ENCODE measurements around the gene TBC1D7. TPM values are rescaled to one million over a fixed set of nuclear protein-coding genes. Genes with fewer than 3 reads are reported as not detected.

TBC1D7 gene
- polyA plus RNA-seq, 1 of the 3 experiments (the other 2 are of a cell fraction), result 25.2 TPM

GRCh38 chr6:13273202-13273930 is 55.0 kb downstream of the TBC1D7 start (continued):
- TF ChIP-seq REST (IDR thresholded peaks at IDR 0.05; ENCODE audit: low read depth, low read length) (no peak), PBX3 (IDR thresholded peaks at IDR 0.05) (no peak), POLR2AphosphoS5 (IDR thresholded peaks at IDR 0.05; ENCODE audit: low read depth, low read length) (no peak), MXI1 (IDR thresholded peaks at IDR 0.05; ENCODE audit: low read depth, low read length) (no peak)

- Histone ChIP-seq H3K9me3 (no peaks in the 10 kb centered on the region), H2AFZ (ENCODE audit: low read depth) (no peak overlapping the region), H3K27ac (ENCODE audit: low read depth in 2 of 2, low read length in 1 of 2) (no peak overlapping the region), H3K4me2 (no peak overlapping the region), H3K4me1 (ENCODE audit: control insufficient read depth in 1 of 2, insufficient read depth in 2 of 2, low read depth in 1 of 2, low read length in 1 of 2) (no peaks in the 10 kb centered on the region), H3F3A (replicated peaks; ENCODE audit: insufficient read depth) (no peaks in the 10 kb centered on the region), H3K27me3 (ENCODE audit: insufficient read depth) (no peaks in the 10 kb centered on the region), H3K9ac (no peak overlapping the region), H3K9me2 (no peaks in the 10 kb centered on the region), H4K20me1 (ENCODE audit: insufficient read depth) (no peaks in the 10 kb centered on the region), H3K4me3 (ENCODE audit: low read depth in 2 of 2, low read length in 1 of 2) (no peak overlapping the region), H3K79me2 (ENCODE audit: insufficient read depth) (no peaks in the 10 kb centered on the region), H3K36me3 (replicated peaks in 1 of 2; ENCODE audit: control insufficient read depth in 1 of 2, insufficient read depth in 2 of 2, low read length in 1 of 2) (no peaks in the 10 kb centered on the region)
- ChIA-PET CTCF (interaction anchor here (0.7 kb wide), 1 partner anchor 361 kb away, joined by 3 read pairs; no protein-coding TSS in a partner anchor), POLR2A (no interaction called here)
- TF ChIP-seq GATA2 (CRISPR knock-in tag; IDR thresholded peaks at IDR 0.05) (no peak), USF1 (IDR thresholded peaks at IDR 0.05; ENCODE audit: borderline replicate concordance, low read depth) (no peak), JUND (IDR thresholded peaks at IDR 0.05) (no peak), TEAD4 (IDR thresholded peaks at IDR 0.05; ENCODE audit: borderline replicate concordance, insufficient read depth) (no peak), REST (IDR thresholded peaks at IDR 0.05; ENCODE audit: low read depth, low read length) (no peak), TAF1 (IDR thresholded peaks at IDR 0.05; ENCODE audit: borderline replicate concordance, low read depth, low read length) (no peak), RAD21 (IDR thresholded peaks at IDR 0.05; ENCODE audit: low read length) (no peak), USF2 (IDR thresholded peaks at IDR 0.05; ENCODE audit: borderline replicate concordance, low read depth, low read length) (no peak), RXRA (IDR thresholded peaks at IDR 0.05; ENCODE audit: borderline replicate concordance, low read depth) (no peak), ELF1 (IDR thresholded peaks at IDR 0.05) (no peak), MXI1 (IDR thresholded peaks at IDR 0.05; ENCODE audit: low read depth, low read length) (no peak)
- no peak for DNase-seq
- 78% methylated on average over 24 of the region's 24 CpGs for WGBS (ENCODE audit: low lambda C conversion rate)
Observed at GRCh38 chr6:13272131-13273046, 55.9 kb downstream of the TBC1D7 start.

All from SK-N-SH (cell line).